Astrocyte of the hippocampus (primary cell): ENCODE measurements around the gene NFATC2.

Experiments
- DNase-seq: peaks from one replicate; pipeline ENCODE4 v3.0.0; 2011; ENCODE audit warnings: low read depth, low spot score

Gene NFATC2

DNA sequence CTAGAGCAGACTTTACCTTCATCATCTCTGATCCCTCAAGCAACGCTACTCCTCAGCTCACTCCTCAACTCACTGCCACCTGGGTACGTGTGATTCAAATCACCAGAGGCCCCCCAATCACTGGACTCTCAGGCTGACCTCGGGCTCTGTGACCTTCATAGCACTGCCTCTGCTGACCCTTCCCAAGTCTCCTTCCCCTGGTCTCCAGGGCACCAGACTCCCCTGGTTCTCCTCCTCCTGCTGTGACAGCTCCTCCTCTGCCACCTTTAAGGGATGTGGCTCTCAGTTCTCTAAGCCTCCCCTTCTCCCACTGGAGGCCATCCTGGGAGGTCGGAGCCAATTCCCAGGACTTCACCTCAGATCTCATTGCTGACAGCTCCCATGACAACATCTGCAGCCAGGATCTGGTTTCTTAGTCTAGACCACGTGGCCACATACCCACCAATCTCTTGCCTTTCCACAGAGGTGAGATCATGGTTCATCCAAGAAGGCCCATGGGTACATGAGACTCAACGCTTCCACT lies 90.4 kb downstream of the NFATC2 start:
- no peak for DNase-seq

DNA sequence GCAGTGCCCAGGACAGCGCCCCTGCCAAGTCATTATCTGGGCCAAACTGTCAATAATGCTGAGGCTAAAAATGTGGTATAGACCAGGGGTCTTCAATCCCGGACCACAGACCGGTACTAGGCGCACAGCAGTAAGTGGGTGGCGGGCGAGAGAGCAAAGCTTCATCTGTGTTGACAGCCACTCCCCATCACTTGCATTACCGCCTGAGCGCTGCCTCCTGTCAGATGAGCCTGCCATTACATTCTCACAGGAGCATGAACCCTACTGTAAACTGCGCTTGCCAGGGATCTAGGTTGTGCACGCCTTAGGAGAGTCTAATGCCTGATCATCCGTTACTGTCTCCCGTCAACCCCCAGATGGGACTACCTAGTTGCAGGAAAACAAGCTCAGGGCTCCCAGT lies 91.0 kb downstream of the NFATC2 start:
- no peak for DNase-seq

DNA sequence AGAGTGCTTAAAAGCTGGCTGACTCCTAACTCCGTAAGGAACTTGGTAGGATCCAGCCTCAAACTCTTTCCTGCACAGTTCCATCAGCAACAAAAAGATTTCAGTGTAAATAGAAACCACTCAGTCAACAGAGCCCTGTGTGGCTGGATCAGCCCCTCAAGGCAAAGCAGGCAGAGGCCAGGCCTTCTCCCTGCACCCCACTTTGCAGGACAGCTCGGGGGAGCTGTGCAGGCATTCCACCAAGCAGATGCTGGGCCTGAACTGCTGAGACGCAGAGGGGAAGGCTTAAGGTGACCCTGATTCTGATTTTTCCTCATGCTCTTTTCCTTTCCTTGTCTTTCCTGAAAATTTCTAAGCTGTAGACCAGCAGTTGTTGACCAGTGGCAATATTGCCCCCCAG lies 91.5 kb downstream of the NFATC2 start:
- no peak for DNase-seq

DNA sequence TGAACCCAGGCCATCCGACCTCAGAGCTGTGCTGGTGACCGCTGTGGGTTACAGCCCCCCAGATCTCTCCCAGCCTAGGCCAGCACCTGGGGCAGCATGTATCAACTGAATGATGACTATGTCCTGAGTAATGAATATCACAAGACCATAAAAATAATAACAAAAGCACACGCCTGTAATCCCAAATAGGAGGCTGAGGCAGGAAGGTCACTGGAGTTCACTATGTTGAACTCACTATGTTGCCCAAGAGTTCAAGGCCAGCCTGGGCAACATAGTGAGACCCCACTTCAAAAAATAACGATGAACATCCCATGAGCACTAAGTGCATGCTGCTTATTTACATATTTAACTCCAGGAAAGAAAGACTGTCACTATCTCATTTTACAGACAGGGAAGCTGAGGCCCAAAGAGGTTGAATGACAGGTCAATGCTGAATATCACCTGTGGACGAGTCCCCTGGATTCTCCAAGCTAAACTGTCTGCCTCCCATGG lies 92.3 kb downstream of the NFATC2 start:
- DNase-seq, result no peak

DNA sequence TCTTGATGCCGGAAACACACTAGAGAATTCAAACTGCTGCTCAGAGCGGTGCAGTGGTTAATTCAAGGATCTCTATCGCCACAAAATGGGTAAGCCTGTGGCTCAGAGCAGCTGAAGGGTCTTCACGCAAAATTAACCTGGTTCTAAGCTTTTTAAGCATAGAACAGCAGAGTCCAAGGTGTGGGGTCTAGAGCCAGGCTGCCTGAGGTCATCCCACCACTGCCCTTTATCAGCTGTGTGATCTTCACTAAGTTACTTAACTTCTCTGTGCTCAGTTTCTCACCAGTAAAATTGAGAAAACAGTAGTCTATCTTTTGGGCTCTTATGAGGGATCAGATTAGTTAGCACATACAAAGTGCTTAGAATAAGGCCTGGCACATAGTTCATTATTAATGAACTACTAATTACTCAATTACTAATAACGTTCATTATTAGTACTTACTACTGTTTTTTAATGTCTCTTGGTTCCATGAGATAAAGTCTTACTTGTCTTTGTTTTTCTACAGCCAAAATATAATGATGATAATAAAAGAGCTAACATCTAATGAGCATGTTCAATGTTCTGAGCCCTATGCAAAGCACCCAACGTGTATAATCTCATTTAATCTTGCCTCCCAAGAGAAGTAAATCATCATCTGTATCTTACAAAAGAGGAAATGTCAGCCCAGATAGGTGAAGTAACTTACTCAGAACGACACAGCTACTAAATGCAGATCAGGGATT lies 92.9 kb downstream of the NFATC2 start:
- DNase-seq, result no peak

DNA sequence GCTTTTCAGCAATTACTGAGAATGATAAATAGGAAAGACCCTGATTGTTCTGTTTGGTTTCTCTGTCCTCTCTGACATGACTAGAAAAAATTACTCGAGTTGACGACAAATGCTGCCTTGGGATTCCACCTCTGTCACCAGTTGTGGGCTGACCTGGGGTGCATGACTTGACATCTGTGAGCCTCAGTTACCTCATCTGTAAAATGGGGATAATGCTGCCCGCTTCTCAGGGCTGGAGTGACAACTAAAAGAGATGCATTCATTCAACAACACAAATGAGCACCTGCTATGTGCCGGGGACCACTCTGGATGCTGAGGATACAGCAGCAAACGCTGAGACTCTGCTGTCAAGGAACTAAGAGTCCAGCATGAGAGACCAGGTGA lies 94.8 kb downstream of the NFATC2 start:
- DNase-seq, result no peak

DNA sequence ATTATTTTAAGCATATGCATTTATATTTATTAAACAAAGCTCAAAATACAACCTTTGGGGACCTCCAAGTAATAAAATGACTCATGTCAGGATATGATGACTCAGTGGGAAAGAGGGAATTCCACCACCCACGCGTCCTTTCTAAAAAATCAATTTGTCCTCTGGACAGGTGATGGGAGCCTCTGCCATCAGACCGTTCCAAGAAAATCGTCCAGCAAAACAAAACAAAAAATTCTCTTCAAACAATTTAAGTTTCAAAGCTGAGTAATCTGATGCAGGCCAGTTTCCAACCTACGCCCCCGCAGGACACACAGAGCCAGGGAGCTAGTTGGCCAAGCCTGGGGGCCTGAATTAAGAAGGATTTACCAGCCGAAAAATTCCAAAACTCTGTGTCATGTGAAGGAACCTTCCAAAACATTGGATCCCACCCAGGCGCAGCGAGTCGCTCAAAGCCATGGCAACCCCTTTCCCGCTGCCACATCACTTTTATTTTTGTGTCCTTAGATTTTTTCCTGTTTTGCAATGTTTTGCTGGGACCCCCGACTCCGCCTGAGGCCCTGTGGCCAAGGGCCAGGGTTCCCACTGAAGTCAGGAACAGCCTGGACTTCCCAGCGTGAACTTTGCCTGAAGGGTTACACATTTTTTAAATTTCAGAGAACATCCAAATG lies 95.3 kb downstream of the NFATC2 start:
- DNase-seq, result peak; percentile 98

DNA sequence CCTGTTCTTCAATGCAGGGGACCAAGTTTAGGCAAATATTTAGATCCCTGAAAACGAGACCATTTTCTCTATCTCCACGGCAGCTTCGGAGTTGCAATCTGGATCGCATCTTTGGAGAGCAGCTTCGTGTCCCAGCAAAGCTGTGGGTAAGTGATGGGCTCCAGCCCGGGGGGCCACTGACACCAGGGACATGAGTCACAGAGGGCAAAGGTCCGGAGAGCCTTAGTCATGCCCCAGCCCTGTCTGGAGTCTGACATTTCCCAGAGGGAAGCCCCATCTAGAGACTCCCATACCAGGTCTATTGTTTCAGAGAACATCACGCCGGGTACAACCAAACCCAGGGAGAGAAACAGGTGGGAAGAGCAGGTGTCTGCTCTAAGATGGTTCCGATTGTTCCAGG lies 95.9 kb downstream of the NFATC2 start:
- peak; percentile 77 for DNase-seq

DNA sequence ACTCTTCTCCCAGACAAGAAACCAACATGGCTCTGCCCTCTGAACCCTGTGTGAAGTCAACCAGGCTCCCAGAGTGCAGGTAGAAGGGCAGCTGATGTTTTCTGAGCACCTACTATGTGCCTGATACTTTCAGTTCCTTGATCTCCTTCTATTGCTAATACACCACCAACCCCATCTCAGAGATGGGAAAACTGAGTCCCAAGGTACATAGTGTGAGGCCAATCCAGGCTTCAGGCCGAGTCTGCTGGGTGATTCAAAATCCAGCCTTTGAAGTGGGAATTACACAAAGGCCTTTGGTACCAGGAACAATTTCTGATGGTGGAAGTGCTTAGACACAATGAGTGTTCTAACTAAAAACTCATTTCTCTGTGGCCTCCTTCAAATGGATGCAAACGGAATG lies 96.3 kb downstream of the NFATC2 start:
- DNase-seq, result no peak

DNA sequence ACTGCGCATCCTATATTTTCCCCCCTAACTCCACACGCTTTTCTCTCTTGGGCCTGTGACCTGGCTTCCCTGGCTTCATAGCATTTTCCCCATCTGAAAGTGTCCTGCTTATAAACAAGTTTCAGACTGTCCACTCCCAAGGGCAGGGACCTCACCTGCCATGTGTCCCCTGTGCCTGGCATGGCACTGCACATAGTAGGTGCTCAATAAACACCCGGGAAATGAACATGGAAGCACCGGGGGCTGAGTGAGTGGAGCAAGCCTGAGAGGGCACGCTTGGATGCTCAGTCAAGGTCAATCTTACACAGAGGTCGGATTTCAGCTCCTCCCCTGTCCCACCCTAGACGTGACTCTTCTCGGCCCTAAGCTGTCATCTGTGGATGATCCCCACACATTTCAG lies 96.9 kb downstream of the NFATC2 start:
- no peak for DNase-seq

DNA sequence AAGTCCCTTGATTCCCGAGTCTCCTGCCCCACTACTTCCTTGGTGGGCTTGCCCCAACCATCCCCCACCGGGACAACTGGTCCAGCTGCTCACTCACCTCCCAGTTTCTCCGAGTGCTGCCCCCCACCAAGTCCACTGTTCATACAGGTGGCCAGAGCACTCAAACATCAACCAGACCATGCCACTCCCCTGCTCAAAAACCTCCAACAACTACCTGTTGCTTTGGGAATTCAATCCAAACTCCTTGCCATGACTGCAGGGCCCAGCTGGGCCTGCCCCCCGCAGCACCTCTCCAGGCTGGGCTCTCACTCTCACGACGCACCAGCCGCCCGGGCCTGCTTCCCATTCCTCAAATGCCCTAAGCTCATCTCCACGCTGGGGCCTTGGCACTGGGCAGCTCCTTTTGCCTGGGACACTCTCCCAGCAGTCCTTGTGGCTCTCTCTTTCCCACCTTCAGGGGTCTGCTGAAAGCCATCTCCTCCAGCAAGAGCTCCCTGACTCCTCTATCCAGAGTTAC lies 97.5 kb downstream of the NFATC2 start:
- DNase-seq, result no peak

DNA sequence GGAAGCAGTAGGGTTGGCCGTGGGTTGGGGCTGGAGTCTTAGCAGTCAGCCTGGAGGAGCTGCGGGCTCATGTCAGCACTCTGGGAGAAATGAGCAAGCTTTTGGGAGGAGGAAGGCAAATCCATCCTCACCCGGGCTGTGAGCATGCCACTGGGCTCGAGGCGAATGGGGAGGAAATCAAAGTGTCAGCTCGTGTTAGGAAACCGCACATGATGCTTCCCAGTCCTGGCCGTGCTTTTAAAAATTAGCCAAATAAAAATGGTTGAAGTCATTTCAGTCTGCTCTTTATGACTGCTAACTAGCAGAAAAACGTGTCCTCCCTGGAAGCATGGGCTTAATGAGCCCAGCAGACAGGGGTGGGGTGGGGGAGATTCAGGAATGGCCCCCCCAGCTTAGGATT lies 98.1 kb downstream of the NFATC2 start:
- no peak for DNase-seq

DNA sequence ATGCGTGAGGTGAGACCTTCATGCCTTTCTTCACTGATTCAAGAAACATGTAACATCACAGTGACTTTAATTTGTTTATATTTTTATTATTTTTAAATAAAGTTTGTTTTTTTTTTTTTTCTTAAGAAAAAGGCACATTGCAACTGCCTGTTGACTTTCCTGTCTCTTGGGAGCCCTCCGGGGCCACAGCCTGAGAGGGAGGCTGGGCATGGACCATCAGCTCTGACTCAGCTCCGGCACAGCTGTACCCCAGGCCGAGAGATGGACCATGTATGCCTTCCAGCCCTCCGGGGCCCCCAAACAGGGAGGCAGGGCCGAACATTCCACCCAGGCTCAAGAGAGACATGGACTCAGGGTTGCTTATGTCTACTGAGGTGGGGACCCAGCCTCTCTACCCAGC lies 99.9 kb downstream of the NFATC2 start:
- DNase-seq, result no peak

DNA sequence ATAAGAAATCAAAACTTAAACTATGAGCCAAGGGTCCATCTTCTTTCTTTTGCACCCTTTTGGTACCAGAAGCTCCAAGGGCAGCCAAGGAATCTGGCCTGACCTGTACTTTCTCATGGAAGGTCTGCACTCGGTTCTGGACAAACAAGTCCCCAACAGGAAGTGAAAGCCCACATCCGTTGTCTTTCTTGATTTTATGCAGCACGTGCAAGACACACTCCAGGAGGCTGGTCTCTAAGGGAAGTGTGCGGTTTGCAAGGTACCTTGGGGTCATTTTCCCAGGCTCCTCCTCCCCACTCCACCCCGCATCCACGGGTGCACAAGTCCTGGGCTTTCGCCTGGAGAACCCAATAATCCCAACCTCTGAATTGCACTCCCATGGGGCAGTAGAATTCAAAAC lies 101.9 kb downstream of the NFATC2 start:
- DNase-seq, result no peak

DNA sequence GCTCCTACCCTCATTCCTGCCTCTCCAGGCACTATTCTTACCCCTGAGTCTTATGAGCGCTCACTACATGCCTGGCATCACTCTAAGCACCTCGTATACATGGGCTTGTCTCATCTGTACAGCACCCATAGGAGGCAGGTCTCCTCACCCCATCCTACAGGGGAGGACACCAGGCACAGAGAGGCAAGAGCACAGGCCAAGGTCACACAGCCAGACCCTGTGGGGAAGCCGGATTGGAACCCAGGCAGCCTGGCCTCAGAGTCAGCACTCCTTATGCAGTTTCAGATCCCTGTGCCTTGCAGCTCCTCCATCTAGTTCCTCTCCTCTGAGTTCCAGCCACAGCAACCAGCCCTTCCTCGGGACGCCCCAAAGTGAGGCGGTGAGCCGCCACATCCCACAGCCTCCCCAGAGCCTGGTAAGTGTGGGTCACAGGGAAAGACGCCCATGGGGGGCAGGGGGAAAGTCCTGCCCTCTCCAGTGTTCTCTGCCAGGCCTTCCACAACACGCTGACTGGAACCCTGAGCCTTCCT lies 103.3 kb downstream of the NFATC2 start:
- DNase-seq, result no peak

DNA sequence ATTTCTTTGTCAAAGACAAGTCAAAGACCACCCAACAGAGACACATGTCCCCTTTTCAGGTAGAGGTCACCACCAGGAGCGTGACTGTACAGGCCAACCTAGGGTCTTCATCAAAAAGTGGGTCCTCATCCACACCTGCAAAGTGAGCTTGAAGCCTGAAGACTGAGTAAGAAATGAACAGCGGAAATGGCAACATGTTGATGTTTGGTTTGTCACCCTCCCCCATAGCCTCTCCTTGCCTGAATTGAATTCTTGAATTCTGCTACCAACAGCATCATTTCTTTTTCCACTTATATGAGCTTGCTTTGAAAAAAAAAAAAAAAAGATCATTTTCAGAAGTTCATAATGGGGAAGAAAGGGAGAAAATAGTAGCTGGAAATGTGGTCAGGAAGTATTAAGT lies 104.4 kb downstream of the NFATC2 start:
- DNase-seq, result no peak

DNA sequence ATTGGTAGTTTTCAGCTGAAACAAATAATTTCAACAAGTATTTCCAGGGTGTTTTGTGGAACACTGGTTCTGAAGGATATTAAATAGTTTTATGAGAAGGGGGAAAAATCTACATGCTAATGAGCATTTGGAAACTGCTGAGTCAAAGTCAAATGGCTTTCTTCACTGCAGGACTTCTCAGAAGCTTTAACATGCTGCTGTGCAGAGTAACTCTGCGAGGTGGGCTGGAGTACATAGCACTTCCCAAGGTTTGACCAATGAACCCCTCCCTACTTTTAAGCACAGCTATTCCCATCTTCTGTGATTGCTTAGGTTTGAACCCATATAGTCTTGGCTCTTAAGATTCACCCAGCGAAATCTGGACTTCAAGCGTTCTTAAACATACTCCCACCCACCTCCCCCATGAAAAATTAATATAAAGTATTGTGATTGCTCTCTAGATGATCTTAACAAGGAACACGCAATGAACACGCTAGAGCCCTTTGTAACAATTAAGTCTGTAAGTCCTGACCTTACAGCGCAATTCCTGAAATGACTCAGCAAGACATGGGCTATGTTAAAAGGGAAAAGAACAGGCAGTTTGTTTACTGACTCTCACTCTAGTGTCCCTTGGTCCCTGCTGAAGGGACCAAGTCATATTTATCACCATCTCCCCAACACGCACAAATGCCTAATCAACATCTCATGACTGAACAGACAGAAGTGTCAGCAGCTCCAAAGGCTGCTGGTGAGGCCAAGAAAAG lies 105.2 kb downstream of the NFATC2 start:
- no peak for DNase-seq

DNA sequence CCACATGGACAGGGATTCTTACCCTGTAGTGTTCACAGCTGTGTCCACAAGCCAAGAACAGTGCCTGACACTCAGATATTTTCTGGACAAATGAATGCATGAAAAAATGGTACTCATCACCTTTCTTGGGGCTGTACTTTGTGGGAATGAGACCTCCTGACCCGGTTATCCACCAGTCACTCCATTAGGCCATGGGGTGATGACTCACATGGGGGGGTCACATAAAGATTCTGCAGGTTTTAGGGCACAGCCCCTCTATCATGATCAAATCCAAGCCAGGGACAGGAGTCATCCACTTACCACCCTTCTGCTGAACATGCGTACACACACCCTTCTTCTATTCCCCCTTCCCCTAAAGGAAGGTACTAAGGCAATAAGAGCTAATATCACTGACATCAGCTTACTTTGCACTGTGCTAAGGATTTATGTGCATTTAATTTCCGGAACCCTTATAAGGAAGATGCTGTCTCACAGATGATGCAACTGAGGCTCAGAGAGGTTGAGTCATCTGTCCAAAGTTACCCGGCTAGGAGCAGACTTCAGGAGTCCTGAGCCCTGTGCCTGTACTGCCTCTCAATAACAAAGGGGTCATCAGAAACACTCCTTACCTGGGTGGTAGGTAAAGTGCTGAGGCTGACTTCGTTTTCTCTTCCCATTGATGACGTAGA lies 107.8 kb downstream of the NFATC2 start:
- DNase-seq, result peak; percentile 25

DNA sequence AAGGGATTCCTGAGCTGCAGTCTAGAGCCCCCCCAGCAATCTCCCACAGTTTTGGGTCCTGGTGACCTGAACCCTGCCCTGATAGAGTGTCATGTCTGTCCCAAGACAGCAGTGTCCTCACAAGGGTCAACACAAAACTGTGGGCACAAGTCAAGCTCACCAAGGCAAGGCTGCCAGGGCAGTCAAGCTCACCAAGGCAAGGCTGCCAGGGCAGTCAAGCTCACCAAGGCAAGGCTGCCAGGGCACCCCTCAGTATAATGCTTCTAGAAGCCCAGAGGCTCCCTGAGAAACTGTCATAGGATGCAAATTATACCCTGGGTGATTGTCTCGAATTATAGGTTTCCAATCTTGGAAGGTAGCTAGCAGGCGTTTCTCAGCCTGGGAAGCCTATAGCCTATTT lies 108.5 kb downstream of the NFATC2 start:
- DNase-seq, result no peak

DNA sequence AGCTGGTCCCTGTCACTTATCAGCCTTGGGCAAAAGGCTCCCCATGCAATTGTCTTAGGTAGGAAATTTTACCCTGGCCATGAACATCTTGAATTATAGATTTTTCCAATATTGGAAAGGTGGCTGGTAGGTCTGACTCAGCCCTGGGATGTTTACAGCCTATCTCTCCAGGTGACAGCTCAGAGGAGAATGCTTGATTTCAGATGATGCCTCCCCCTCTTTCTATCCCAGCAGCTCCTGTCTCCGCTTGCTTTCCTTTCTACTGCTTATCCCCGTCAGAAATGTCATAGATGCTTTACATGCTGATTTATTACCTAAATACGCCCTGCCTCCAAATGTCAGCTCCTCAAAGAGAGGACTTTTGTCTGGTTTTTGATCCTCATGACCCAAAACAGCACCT lies 109.6 kb downstream of the NFATC2 start:
- no peak for DNase-seq

DNA sequence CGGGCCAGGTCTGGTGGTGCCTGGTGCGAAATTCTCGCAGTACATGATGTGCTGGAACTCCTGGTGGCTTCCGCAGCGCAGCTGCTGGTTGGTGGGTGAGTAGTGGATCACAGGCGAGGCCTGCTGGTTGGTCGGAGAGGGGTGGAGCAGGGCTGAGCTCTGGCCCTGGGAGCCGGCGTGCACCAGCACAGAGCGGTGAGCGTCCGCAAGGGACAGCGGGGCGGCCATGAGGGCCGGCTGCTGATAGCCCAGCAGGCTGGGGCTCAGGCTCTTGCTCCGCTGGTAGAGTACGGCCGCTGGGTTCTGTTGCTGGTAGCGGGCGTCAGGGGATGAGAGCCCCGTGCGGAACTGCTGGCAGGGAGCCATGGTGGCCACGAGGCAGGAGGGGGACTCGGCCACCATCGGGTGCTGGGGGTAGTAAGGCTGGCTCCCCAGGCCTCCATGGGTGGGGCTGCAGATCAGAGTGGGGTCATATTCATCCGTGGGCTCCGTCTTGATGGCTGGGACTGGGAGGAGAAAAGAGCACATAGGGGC lies 110.2 kb downstream of the NFATC2 start:
- DNase-seq, result no peak
